ENCODE results near the gene OSBP2. TPM values are rescaled to one million over a fixed set of nuclear protein-coding genes. Genes with fewer than 3 reads are reported as not detected.

OSBP2 gene
- polyA plus RNA-seq, 1 experiment: 0.77 TPM

- POLR2A ChIA-PET: no interaction called here
- H3K27me3 ChIP-seq (ENCODE audit: control insufficient read depth, insufficient read depth, low read length): no peaks in the 10 kb centered on the region
Measured at GRCh38 chr22:30932661-30933060, 238.0 kb downstream of the OSBP2 start.

GRCh38 chr22:30933457-30933856 is 238.8 kb downstream of the OSBP2 start:
- CTCF ChIA-PET: no interaction called here
- H3K36me3 ChIP-seq (ENCODE audit: control insufficient read depth, insufficient read depth, low read length): peaks cover 57% of the 10 kb centered on the region
- no peak for DNase-seq (ENCODE audit: low read depth)
- TF ChIP-seq CTCF (IDR thresholded peaks at IDR 0.05; ENCODE audit: insufficient read depth, low read depth, low read length): no peak
- no peak overlapping the region for H3K4me3 ChIP-seq (ENCODE audit: low read depth, low read length)
- no peaks in the 10 kb centered on the region for H3K27me3 ChIP-seq (ENCODE audit: control insufficient read depth, insufficient read depth, low read length)
- POLR2A ChIA-PET: no interaction called here

More at GRCh38 chr22:30932661-30933060, 238.0 kb downstream of the OSBP2 start:
- CTCF ChIA-PET: interaction anchor here (1.1 to 1.2 kb wide), 2 partner anchors 10 to 11 kb away, joined by 3 read pairs; no protein-coding TSS in a partner anchor
- Histone ChIP-seq H3K4me3 (ENCODE audit: low read depth, low read length) (no peak overlapping the region), H3K36me3 (ENCODE audit: control insufficient read depth, insufficient read depth, low read length) (peaks cover 60% of the 10 kb centered on the region)
- TF ChIP-seq CTCF (IDR thresholded peaks at IDR 0.05; ENCODE audit: insufficient read depth, low read depth, low read length): no peak
- DNase-seq (ENCODE audit: low read depth): no peak

- Histone ChIP-seq H3K27me3 (ENCODE audit: control insufficient read depth, insufficient read depth, low read length) (no peaks in the 10 kb centered on the region), H3K4me3 (ENCODE audit: low read depth, low read length) (no peak overlapping the region), H3K36me3 (ENCODE audit: control insufficient read depth, insufficient read depth, low read length) (peaks cover 56% of the 10 kb centered on the region)
- ChIA-PET CTCF (interaction anchor here (0.7 to 1.3 kb wide), 2 partner anchors 13 to 14 kb away, joined by 3 to 4 read pairs; no protein-coding TSS in a partner anchor), POLR2A (interaction anchor here (0.6 kb wide), 1 partner anchor 175 kb away, joined by 3 read pairs; no protein-coding TSS in a partner anchor)
- TF ChIP-seq CTCF (IDR thresholded peaks at IDR 0.05; ENCODE audit: insufficient read depth, low read depth, low read length): no peak
- no peak for DNase-seq (ENCODE audit: low read depth)
Measured at GRCh38 chr22:30934053-30934452, 239.4 kb downstream of the OSBP2 start.

GRCh38 chr22:30940685-30941362 is 246.2 kb downstream of the OSBP2 start:
- Histone ChIP-seq H3K36me3 (ENCODE audit: control insufficient read depth, insufficient read depth, low read length) (peaks cover 56% of the 10 kb centered on the region), H3K4me3 (ENCODE audit: low read depth, low read length) (no peak overlapping the region), H3K27me3 (ENCODE audit: control insufficient read depth, insufficient read depth, low read length) (no peaks in the 10 kb centered on the region)
- POLR2A ChIA-PET: no interaction called here
- CTCF ChIA-PET: interaction anchor here (1.0 to 1.3 kb wide), 2 partner anchors 9 to 209 kb away, joined by 4 read pairs; no protein-coding TSS in a partner anchor
- DNase-seq (ENCODE audit: low read depth): no peak
- TF ChIP-seq CTCF (IDR thresholded peaks at IDR 0.05; ENCODE audit: insufficient read depth, low read depth, low read length): no peak

- POLR2A ChIA-PET: no interaction called here
- no peak for TF ChIP-seq CTCF (IDR thresholded peaks at IDR 0.05; ENCODE audit: insufficient read depth, low read depth, low read length)
- no peaks in the 10 kb centered on the region for H3K27me3 ChIP-seq (ENCODE audit: control insufficient read depth, insufficient read depth, low read length)
- peaks cover 58% of the 10 kb centered on the region for H3K36me3 ChIP-seq (ENCODE audit: control insufficient read depth, insufficient read depth, low read length)
- no peak for DNase-seq (ENCODE audit: low read depth)
- H3K4me3 ChIP-seq (ENCODE audit: low read depth, low read length): no peak overlapping the region
- CTCF ChIA-PET: interaction anchor here (1.0 kb wide), 1 partner anchor 10 kb away, joined by 4 read pairs; no protein-coding TSS in a partner anchor
Measured at GRCh38 chr22:30941363-30941740, 246.7 kb downstream of the OSBP2 start.
